ENCODE results near the gene NEDD4L. TPM values are rescaled to one million over a fixed set of nuclear protein-coding genes. Genes with fewer than 3 reads are reported as not detected.

Gene NEDD4L
- total and polyA plus RNA-seq, 10 of the 15 experiments (the other 5 are each of a cell fraction or from before 2014, with no cell fraction given): 7.4 to 24.0 (median 17.7) TPM

DNA sequence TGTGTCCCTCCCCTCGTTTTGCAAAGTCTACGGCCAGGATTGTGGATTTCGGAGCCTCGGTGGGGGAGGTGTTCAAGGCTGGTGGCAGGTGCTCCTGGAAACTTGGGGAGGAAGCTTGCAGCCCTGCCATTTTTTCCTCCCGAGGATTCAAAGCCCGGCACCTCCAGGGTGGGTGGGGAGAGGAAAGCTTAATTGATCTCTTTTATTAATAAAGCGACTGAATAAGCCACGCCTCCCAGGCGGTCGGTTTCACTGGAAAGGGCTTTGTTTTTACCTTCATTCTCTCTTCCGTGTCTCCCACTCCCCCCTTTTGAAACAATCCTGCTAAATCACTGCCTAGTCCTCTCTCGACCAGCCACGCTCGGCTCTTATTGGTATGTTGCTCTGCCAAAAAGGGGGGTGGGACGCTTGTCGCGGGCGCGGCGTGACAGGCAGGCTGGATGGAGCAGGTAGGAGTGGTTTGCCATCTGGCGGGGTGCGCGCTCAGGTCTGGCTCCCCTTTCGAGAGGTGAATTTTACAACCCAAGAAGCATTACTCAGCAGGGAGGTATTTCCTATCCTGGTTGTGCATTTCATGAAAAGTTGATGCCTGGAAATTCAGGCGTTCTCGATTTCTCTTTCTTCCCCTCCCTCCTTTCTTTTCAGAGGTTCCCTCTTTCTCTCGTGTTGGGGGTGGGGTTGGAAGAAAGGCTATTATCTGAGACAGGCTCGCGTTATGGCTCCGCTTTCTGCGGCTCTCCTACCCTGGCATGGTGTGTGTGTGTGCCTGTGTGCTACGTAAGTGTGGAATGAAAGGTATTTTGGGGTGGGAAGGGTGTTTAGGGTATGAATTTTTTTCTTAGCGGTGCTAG, 1.4 kb downstream of the NEDD4L start:
- TF ChIP-seq KAT2A (conservative IDR thresholded peaks at IDR 0.05; ENCODE audit: control insufficient read depth, low read depth, low read length) (no peak), EED (IDR thresholded peaks at IDR 0.05; ENCODE audit: low read depth) (0 out of 2 replicates have a peak, but pooled peaks have one; percentile 4), PAX5 (IDR thresholded peaks at IDR 0.05; ENCODE audit: borderline replicate concordance, low read depth, low read length) (no peak), MEF2A (IDR thresholded peaks at IDR 0.05; ENCODE audit: insufficient read depth, low read depth, low read length) (no peak), BHLHE40 (IDR thresholded peaks at IDR 0.05; ENCODE audit: borderline replicate concordance in 1 of 2, low read depth in 2 of 2, low read length in 1 of 2) (0 out of 4 replicates have a peak, but pooled peaks of 1 of the 2 experiments have one; percentile 11), MEF2B (IDR thresholded peaks at IDR 0.05; ENCODE audit: partially characterized antibody, poor library complexity, severe bottlenecking) (no peak)
- TF ChIP-seq, protein P1, sequence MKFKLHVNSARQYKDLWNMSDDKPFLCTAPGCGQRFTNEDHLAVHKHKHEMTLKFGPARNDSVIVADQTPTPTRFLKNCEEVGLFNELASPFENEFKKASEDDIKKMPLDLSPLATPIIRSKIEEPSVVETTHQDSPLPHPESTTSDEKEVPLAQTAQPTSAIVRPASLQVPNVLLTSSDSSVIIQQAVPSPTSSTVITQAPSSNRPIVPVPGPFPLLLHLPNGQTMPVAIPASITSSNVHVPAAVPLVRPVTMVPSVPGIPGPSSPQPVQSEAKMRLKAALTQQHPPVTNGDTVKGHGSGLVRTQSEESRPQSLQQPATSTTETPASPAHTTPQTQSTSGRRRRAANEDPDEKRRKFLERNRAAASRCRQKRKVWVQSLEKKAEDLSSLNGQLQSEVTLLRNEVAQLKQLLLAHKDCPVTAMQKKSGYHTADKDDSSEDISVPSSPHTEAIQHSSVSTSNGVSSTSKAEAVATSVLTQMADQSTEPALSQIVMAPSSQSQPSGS (IDR thresholded peaks at IDR 0.05; ENCODE audit: low read length): no peak
- TF ChIP-seq, protein P2, sequence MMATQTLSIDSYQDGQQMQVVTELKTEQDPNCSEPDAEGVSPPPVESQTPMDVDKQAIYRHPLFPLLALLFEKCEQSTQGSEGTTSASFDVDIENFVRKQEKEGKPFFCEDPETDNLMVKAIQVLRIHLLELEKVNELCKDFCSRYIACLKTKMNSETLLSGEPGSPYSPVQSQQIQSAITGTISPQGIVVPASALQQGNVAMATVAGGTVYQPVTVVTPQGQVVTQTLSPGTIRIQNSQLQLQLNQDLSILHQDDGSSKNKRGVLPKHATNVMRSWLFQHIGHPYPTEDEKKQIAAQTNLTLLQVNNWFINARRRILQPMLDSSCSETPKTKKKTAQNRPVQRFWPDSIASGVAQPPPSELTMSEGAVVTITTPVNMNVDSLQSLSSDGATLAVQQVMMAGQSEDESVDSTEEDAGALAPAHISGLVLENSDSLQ (IDR thresholded peaks at IDR 0.05): peak; percentile 88
- TF ChIP-seq, protein P3, sequence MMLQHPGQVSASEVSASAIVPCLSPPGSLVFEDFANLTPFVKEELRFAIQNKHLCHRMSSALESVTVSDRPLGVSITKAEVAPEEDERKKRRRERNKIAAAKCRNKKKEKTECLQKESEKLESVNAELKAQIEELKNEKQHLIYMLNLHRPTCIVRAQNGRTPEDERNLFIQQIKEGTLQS (IDR thresholded peaks at IDR 0.05; ENCODE audit: borderline replicate concordance, extremely low read depth, low read depth, low read length): no peak
- peaks cover 5% of the 10 kb centered on the region for H3K79me2 ChIP-seq (ENCODE audit: control insufficient read depth, insufficient read depth, low read length)
- POLR2A ChIA-PET: interaction anchor here (0.9 to 1.5 kb wide), 5 partner anchors 55 to 90 kb away, joined by 3 to 5 read pairs (median 4); no protein-coding TSS in a partner anchor
- H3K36me3 ChIP-seq (ENCODE audit: control insufficient read depth in 2 of 2, insufficient read depth in 2 of 2, low read length in 1 of 2): no peaks in the 10 kb centered on the region
- DNase-seq (ENCODE audit: low read depth, low spot score): no peak
- RAD21 ChIA-PET (ENCODE audit: unreplicated experiment): interaction anchor here (0.5 to 3.8 kb wide), 13 partner anchors 7 to 415 kb away, joined by 3 to 25 read pairs (median 4); no protein-coding TSS in a partner anchor
- no peak for FAIRE-seq
- in situ Hi-C loops (cut with MboI) (loop anchor here (5.0 kb wide), 1 partner anchor 77 kb away; no protein-coding TSS in a partner anchor), intact Hi-C loops (cut with micrococcal nuclease; ENCODE audit: unreplicated experiment) (loop anchor here (10.0 kb wide), 2 partner anchors 279 to 411 kb away; no protein-coding TSS in a partner anchor)
- H3K4me1 ChIP-seq (ENCODE audit: control insufficient read depth, insufficient read depth, low read length): peaks cover 6% of the 10 kb centered on the region; the same call in 1 of the 2 replicates
- BruUV-seq (replicated peaks): no TSS peak
- SMC1A ChIA-PET (ENCODE audit: uncharacterized antibody, unreplicated experiment): interaction anchor here (0.7 to 4.8 kb wide), 16 partner anchors 45 to 272 kb away, joined by 3 to 31 read pairs (median 6); no protein-coding TSS in a partner anchor
- H3K27me3 ChIP-seq (replicated peaks in 1 of 2; ENCODE audit: control insufficient read depth in 2 of 2, insufficient read depth in 2 of 2, low read length in 1 of 2): no peaks in the 10 kb centered on the region
- H4K20me1 ChIP-seq (ENCODE audit: control insufficient read depth, insufficient read depth): no peaks in the 10 kb centered on the region
- H3K4me2 ChIP-seq (ENCODE audit: control insufficient read depth, insufficient read depth): peak overlapping the region; percentile 92
- 10% methylated on average over 33 of the region's 33 CpGs for WGBS (ENCODE audit: insufficient coverage, insufficient replicate concordance, low lambda C conversion rate, missing lambda C conversion rate)
- CTCF ChIA-PET: interaction anchor here (0.8 to 6.9 kb wide), 14 partner anchors 10 to 137 kb away, joined by 3 to 117 read pairs (median 5); no protein-coding TSS in a partner anchor
- peak overlapping the region; percentile 51 for H2AFZ ChIP-seq (ENCODE audit: control insufficient read depth, low read depth, low read length)
- no peaks in the 10 kb centered on the region for H3K9me3 ChIP-seq (replicated peaks; ENCODE audit: control insufficient read depth, insufficient read depth, low read length)
- H3K4me3 ChIP-seq: peak overlapping the region; percentile 96
- no peak overlapping the region for H3K27ac ChIP-seq (ENCODE audit: control insufficient read depth, insufficient read depth)
- peak; percentile 35 for ATAC-seq
- H3K9ac ChIP-seq (ENCODE audit: control insufficient read depth, insufficient read depth, low read length): peak overlapping the region; percentile 64
